IMR-90 (cell line): ENCODE results near the gene DISC1.

Experiments used
- CHD1 ChIP-seq: IDR thresholded peaks from 2 replicates; pipeline ENCODE4 v1.6.1; 2012; ENCODE audit warnings: low read depth, low read length, improper control_type of control experiment
- MAFK ChIP-seq: IDR thresholded peaks from 2 replicates; pipeline ENCODE4 v1.6.1; 2012; ENCODE audit warnings: low read depth, low read length, improper control_type of control experiment
- MAZ ChIP-seq: IDR thresholded peaks from 2 replicates; pipeline ENCODE4 v1.6.1; 2012; ENCODE audit warnings: low read depth, mild to moderate bottlenecking, low read length, improper control_type of control experiment, moderate library complexity, borderline replicate concordance
- POLR2A ChIP-seq: IDR thresholded peaks from 2 replicates; pipeline ENCODE4 v1.6.1; 2012; ENCODE audit warnings: mild to moderate bottlenecking, low read depth, low read length
- RAD21 ChIP-seq: IDR thresholded peaks from 2 replicates; pipeline ENCODE4 v1.6.1; 2012; ENCODE audit warnings: low read length, improper control_type of control experiment
- RFX5 ChIP-seq: IDR thresholded peaks from 2 replicates; pipeline ENCODE4 v1.8.0; 2012; ENCODE audit warnings: low read depth, mild to moderate bottlenecking, low read length, moderate library complexity
- SMC3 ChIP-seq: fragments of 150-350 bp; IDR thresholded peaks from 2 replicates; pipeline ENCODE4 v1.6.1; 2016; ENCODE audit warnings: low read depth, mild to moderate bottlenecking, antibody characterized with exemption, low read length, moderate library complexity
- TF ChIP-seq, protein P1 (sequence below): fragments of 150-350 bp; IDR thresholded peaks from 2 replicates; pipeline ENCODE4 v1.6.1; 2017; ENCODE audit warnings: mild to moderate bottlenecking, antibody characterized with exemption, low read length, low read depth
- TF ChIP-seq, protein P2 (sequence below): conservative IDR thresholded peaks from 2 replicates; pipeline ENCODE4 v1.5.1; 2012; ENCODE audit warnings: mild to moderate bottlenecking, low read depth, low read length, improper control_type of control experiment
- TF ChIP-seq, protein P3 (sequence below): fragments of 150-350 bp; IDR thresholded peaks from 2 replicates; pipeline ENCODE4 v1.6.1; 2016; ENCODE audit warnings: low read depth, mild to moderate bottlenecking, low read length, moderate library complexity, borderline replicate concordance

- TF ChIP-seq, protein P1, sequence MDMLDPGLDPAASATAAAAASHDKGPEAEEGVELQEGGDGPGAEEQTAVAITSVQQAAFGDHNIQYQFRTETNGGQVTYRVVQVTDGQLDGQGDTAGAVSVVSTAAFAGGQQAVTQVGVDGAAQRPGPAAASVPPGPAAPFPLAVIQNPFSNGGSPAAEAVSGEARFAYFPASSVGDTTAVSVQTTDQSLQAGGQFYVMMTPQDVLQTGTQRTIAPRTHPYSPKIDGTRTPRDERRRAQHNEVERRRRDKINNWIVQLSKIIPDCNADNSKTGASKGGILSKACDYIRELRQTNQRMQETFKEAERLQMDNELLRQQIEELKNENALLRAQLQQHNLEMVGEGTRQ = no peak
- TF ChIP-seq SMC3 (no peak), CHD1 (no peak), MAZ (no peak), POLR2A (no peak), RAD21 (no peak), MAFK (no peak), RFX5 (no peak)
- TF ChIP-seq, protein P2, sequence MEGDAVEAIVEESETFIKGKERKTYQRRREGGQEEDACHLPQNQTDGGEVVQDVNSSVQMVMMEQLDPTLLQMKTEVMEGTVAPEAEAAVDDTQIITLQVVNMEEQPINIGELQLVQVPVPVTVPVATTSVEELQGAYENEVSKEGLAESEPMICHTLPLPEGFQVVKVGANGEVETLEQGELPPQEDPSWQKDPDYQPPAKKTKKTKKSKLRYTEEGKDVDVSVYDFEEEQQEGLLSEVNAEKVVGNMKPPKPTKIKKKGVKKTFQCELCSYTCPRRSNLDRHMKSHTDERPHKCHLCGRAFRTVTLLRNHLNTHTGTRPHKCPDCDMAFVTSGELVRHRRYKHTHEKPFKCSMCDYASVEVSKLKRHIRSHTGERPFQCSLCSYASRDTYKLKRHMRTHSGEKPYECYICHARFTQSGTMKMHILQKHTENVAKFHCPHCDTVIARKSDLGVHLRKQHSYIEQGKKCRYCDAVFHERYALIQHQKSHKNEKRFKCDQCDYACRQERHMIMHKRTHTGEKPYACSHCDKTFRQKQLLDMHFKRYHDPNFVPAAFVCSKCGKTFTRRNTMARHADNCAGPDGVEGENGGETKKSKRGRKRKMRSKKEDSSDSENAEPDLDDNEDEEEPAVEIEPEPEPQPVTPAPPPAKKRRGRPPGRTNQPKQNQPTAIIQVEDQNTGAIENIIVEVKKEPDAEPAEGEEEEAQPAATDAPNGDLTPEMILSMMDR = no peak
- TF ChIP-seq, protein P3, sequence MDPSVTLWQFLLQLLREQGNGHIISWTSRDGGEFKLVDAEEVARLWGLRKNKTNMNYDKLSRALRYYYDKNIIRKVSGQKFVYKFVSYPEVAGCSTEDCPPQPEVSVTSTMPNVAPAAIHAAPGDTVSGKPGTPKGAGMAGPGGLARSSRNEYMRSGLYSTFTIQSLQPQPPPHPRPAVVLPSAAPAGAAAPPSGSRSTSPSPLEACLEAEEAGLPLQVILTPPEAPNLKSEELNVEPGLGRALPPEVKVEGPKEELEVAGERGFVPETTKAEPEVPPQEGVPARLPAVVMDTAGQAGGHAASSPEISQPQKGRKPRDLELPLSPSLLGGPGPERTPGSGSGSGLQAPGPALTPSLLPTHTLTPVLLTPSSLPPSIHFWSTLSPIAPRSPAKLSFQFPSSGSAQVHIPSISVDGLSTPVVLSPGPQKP = no peak
These were observed 39.8 kb downstream of the DISC1 start for GRCh38 chr1:231666220-231666936.
